Liver (tissue), 9 donors: ENCODE data around the gene OR2C1. TPM values are rescaled to one million over a fixed set of nuclear protein-coding genes. Genes with fewer than 3 reads are reported as not detected.

Source experiments
- DNase-seq: peaks from one replicate; pipeline ENCODE4 v3.0.0-alpha.2; 2017; ENCODE audit warnings: low spot score
- H3K27ac ChIP-seq, 2 donors: one replicate each; pipeline ENCODE4 v1.7.0; 2013; ENCODE audit warnings: inconsistent platforms in 2 of 2, low read length in 2 of 2, control low read depth in 1 of 2, low read depth in 1 of 2, mild to moderate bottlenecking in 1 of 2
- H3K27me3 ChIP-seq, 4 donors: one replicate each; pipeline versions ENCODE4 v1.6.1 to v1.7.0; 2013; ENCODE audit warnings: low read length in 3 of 4, inconsistent platforms in 1 of 4, mild to moderate bottlenecking in 1 of 4, moderate library complexity in 1 of 4; ENCODE audit not compliant: control insufficient read depth in 4 of 4, insufficient read depth in 4 of 4
- H3K36me3 ChIP-seq, 4 donors: one replicate each; pipeline versions ENCODE4 v1.6.1 to v1.7.0; 2013; ENCODE audit warnings: low read length in 3 of 4, mild to moderate bottlenecking in 3 of 4, low read depth in 1 of 4, moderate library complexity in 1 of 4; ENCODE audit not compliant: control insufficient read depth in 4 of 4, insufficient read depth in 3 of 4
- H3K4me1 ChIP-seq, 4 donors: one replicate each; pipeline versions ENCODE4 v1.6.1 to v1.7.0; 2013; ENCODE audit warnings: low read length in 3 of 4, mild to moderate bottlenecking in 3 of 4, moderate library complexity in 1 of 4; ENCODE audit not compliant: control insufficient read depth in 4 of 4, insufficient read depth in 4 of 4
- H3K4me3 ChIP-seq, 3 donors: one replicate each; pipeline versions ENCODE4 v1.6.1 to v1.7.0; 2013; ENCODE audit warnings: low read length in 3 of 3, control low read depth in 1 of 3, low read depth in 1 of 3, mild to moderate bottlenecking in 1 of 3
- H3K9ac ChIP-seq, 2 donors: one replicate each; pipeline ENCODE4 v1.7.0; 2013; ENCODE audit warnings: low read length in 2 of 2, mild to moderate bottlenecking in 2 of 2, moderate library complexity in 2 of 2, control low read depth in 1 of 2, low read depth in 1 of 2
- H3K9me3 ChIP-seq, 4 donors: one replicate each; pipeline versions ENCODE4 v1.6.1 to v1.7.0; 2013; ENCODE audit warnings: low read length in 3 of 4; ENCODE audit not compliant: control insufficient read depth in 4 of 4
- ATF3 ChIP-seq: IDR thresholded peaks from 2 replicates; pipeline ENCODE4 v1.6.1; 2016; ENCODE audit warnings: antibody characterized with exemption
- CTCF ChIP-seq: fragments of 150-350 bp; IDR thresholded peaks from 2 replicates; pipeline ENCODE4 v1.5.1; 2017; ENCODE audit warnings: improper control_type of control experiment, low read depth, low read length; ENCODE audit not compliant: missing input control
- EGR1 ChIP-seq, 2 donors: IDR thresholded peaks; 2 replicates each; pipeline ENCODE4 v1.6.1; 2016 to 2018; ENCODE audit warnings: antibody characterized with exemption in 2 of 2, low read depth in 2 of 2
- FOXA1 ChIP-seq: IDR thresholded peaks from 2 replicates; pipeline ENCODE4 v1.6.1; 2016; ENCODE audit warnings: antibody characterized with exemption
- FOXA2 ChIP-seq: IDR thresholded peaks from 2 replicates; pipeline ENCODE4 v1.6.1; 2016; ENCODE audit warnings: antibody characterized with exemption
- GABPA ChIP-seq, 2 donors: IDR thresholded peaks in 1 of 2; conservative IDR thresholded peaks in 1 of 2; 2 replicates each; pipeline ENCODE4 v1.6.1; 2016; ENCODE audit warnings: antibody characterized with exemption in 2 of 2, mild to moderate bottlenecking in 1 of 2, moderate library complexity in 1 of 2
- HNF4A ChIP-seq, 2 donors: conservative IDR thresholded peaks; 2 replicates each; pipeline ENCODE4 v1.6.1; 2016; ENCODE audit warnings: antibody characterized with exemption in 2 of 2, mild to moderate bottlenecking in 2 of 2
- HNF4G ChIP-seq: IDR thresholded peaks from 2 replicates; pipeline ENCODE4 v1.6.1; 2016; ENCODE audit warnings: antibody characterized with exemption
- JUND ChIP-seq, 2 donors: IDR thresholded peaks; 2 replicates each; pipeline ENCODE4 v1.6.1; 2016; ENCODE audit warnings: antibody characterized with exemption in 2 of 2
- MAX ChIP-seq: IDR thresholded peaks from 2 replicates; pipeline ENCODE4 v1.6.1; 2016; ENCODE audit warnings: antibody characterized with exemption
- NR2F2 ChIP-seq: IDR thresholded peaks from 2 replicates; pipeline ENCODE4 v1.6.1; 2016; ENCODE audit warnings: antibody characterized with exemption
- RAD21 ChIP-seq, 2 donors: IDR thresholded peaks; 2 replicates each; pipeline ENCODE4 v1.6.1; 2016; ENCODE audit warnings: antibody characterized with exemption in 2 of 2, mild to moderate bottlenecking in 2 of 2
- REST ChIP-seq: IDR thresholded peaks from 2 replicates; pipeline ENCODE4 v1.6.1; 2016; ENCODE audit warnings: antibody characterized with exemption, mild to moderate bottlenecking
- RXRA ChIP-seq, 2 donors: IDR thresholded peaks; 2 replicates each; pipeline ENCODE4 v1.6.1; 2017 to 2018; ENCODE audit warnings: antibody characterized with exemption in 2 of 2, mild to moderate bottlenecking in 1 of 2
- SP1 ChIP-seq: IDR thresholded peaks from 2 replicates; pipeline ENCODE4 v1.6.1; 2018; ENCODE audit warnings: antibody characterized with exemption, mild to moderate bottlenecking
- TAF1 ChIP-seq: conservative IDR thresholded peaks from 2 replicates; pipeline ENCODE4 v1.6.1; 2016; ENCODE audit warnings: antibody characterized with exemption, mild to moderate bottlenecking
- YY1 ChIP-seq: IDR thresholded peaks from 2 replicates; pipeline ENCODE4 v1.6.1; 2016; ENCODE audit warnings: antibody characterized with exemption, mild to moderate bottlenecking
- ZBTB33 ChIP-seq: IDR thresholded peaks from 2 replicates; pipeline ENCODE4 v1.6.1; 2016; ENCODE audit warnings: antibody characterized with exemption
- WGBS: extraction: QIAGEN DNeasy Blood & Tissue Kit; methylation state at CpG from one replicate; pipeline ENCODE4 v1.1.7; 2013; 5-methylcytosine and 5-hydroxymethylcytosine counted together
- polyA plus RNA-seq, 2 donors: library from polyadenylated mRNA; stranded (reverse) in 1 of 2; unstranded in 1 of 2; fragments of 200-250 nt in 1 of 2; fragments of >200 nt in 1 of 2; fragmentation: Nextera tagmentation in 1 of 2; extraction: Ambion mirVana in 1 of 2; gene quantifications; one replicate each; pipeline versions ENCODE4 v1.2.1 to v1.2.3, GENCODE V29; 2013 to 2015
- total RNA-seq, 2 donors: library from RNA; depleted of rRNA; stranded (reverse); fragments of >200 nt; gene quantifications; one replicate each; pipeline ENCODE4 v1.2.3, GENCODE V29; 2014
- donor health status: healthy.
- donor health status: healthy.
- donor health status: healthy.
- donor health status: healthy.
- donor health status: healthy.

Gene OR2C1
- total and polyA plus RNA-seq, 4 donors = 0.08 to 0.19 TPM; not detected in 2

GRCh38 chr16:3400779-3401688 lies 45.3 kb downstream of the OR2C1 start, which contains the start of the genes ZNF174 and ZSCAN32:
ZNF174 (plus strand) TSS chr16:3401215; CDS start chr16:3402005, 790 bp downstream.
ZSCAN32 (minus strand) TSS chr16:3401004; CDS start chr16:3397557, 3,447 bp downstream.
- peaks cover 2 to 13% (median 8%) of the 10 kb centered on the region in 4 donors for H3K4me1 ChIP-seq
- H3K9ac ChIP-seq = peak within 1 kb of the TSS; percentile 84 to 88
- DNase-seq = peak; percentile 99
- H3K27me3 ChIP-seq = no peaks in the 10 kb centered on the region
- H3K27ac ChIP-seq = peak within 1 kb of the TSS; percentile 88 to 94
- TF ChIP-seq EGR1 (IDR thresholded peaks at IDR 0.05; ENCODE audit: low read depth in 2 of 2) = peak; percentile 43 to 55
- TF ChIP-seq FOXA1 = peak; percentile 37
- peak; percentile 91 for TF ChIP-seq ZBTB33
- no peak for TF ChIP-seq REST
- peak; percentile 42 to 51 for TF ChIP-seq RAD21 (IDR thresholded peaks at IDR 0.05)
- peak; percentile 59 to 92 for TF ChIP-seq GABPA (IDR thresholded peaks at IDR 0.05 in 1 of 2, conservative IDR thresholded peaks at IDR 0.05 in 1 of 2)
- no peak for TF ChIP-seq ATF3
- TF ChIP-seq MAX = peak; percentile 78
- no peak for TF ChIP-seq NR2F2
- TF ChIP-seq RXRA (IDR thresholded peaks at IDR 0.05) = peak; percentile 63 to 73
- peak; percentile 95 for TF ChIP-seq SP1
- peak; percentile 57 for TF ChIP-seq FOXA2
- TF ChIP-seq HNF4A (conservative IDR thresholded peaks at IDR 0.05) = peak; percentile 82 to 85
- peak; percentile 77 for TF ChIP-seq HNF4G
- TF ChIP-seq TAF1 = no peak
- TF ChIP-seq CTCF = peak; percentile 1
- peak; percentile 81 for TF ChIP-seq YY1
- TF ChIP-seq JUND (IDR thresholded peaks at IDR 0.05) = peak in 1 of 2 donors; percentile 21
- H3K9me3 ChIP-seq = peaks cover 15 to 44% (median 35%) of the 10 kb centered on the region in 4 donors
- peaks cover 14 to 45% (median 43%) of the 10 kb centered on the region in 4 donors for H3K36me3 ChIP-seq
- under 1% methylated on average over 95 of the region's 95 CpGs for WGBS
- peak within 1 kb of the TSS; percentile 79 to 95 (median 95) for H3K4me3 ChIP-seq
